Subcutaneous abdominal adipose tissue (tissue), 5 donors: ENCODE data around the gene TTLL11.
"Not testable (repeated sequence)": the region's sequence is repeated elsewhere in the genome, so short reads cannot be mapped to it uniquely, and the experiment has no call there.

Source experiments
- H3K27ac ChIP-seq: one replicate; pipeline ENCODE4 v1.7.0; 2013; ENCODE audit warnings: low read depth, mild to moderate bottlenecking, inconsistent platforms, low read length, moderate library complexity
- H3K27me3 ChIP-seq, 5 donors: one replicate each; pipeline ENCODE4 v1.7.0; 2013; ENCODE audit warnings: low read length in 5 of 5, inconsistent platforms in 1 of 5; ENCODE audit not compliant: control insufficient read depth in 5 of 5, insufficient read depth in 4 of 5
- H3K36me3 ChIP-seq, 5 donors: one replicate each; pipeline ENCODE4 v1.7.0; 2013; ENCODE audit warnings: low read length in 5 of 5; ENCODE audit not compliant: control insufficient read depth in 5 of 5, insufficient read depth in 5 of 5
- H3K4me1 ChIP-seq, 5 donors: one replicate each; pipeline ENCODE4 v1.7.0; 2013; ENCODE audit warnings: low read length in 5 of 5, mild to moderate bottlenecking in 3 of 5, moderate library complexity in 1 of 5; ENCODE audit not compliant: control insufficient read depth in 5 of 5, insufficient read depth in 5 of 5
- H3K4me3 ChIP-seq, 5 donors: one replicate each; pipeline ENCODE4 v1.7.0; 2013; ENCODE audit warnings: low read length in 5 of 5, low read depth in 1 of 5
- H3K9ac ChIP-seq, 5 donors: one replicate each; pipeline ENCODE4 v1.7.0; 2013; ENCODE audit warnings: low read length in 5 of 5, mild to moderate bottlenecking in 4 of 5, moderate library complexity in 3 of 5
- H3K9me3 ChIP-seq, 5 donors: one replicate each; pipeline ENCODE4 v1.7.0; 2013; ENCODE audit warnings: low read length in 5 of 5; ENCODE audit not compliant: control insufficient read depth in 5 of 5
- donor health status: healthy.
- donor health status: healthy.
- donor health status: healthy.
- donor health status: healthy.
- donor health status: healthy.

Gene TTLL11

DNA sequence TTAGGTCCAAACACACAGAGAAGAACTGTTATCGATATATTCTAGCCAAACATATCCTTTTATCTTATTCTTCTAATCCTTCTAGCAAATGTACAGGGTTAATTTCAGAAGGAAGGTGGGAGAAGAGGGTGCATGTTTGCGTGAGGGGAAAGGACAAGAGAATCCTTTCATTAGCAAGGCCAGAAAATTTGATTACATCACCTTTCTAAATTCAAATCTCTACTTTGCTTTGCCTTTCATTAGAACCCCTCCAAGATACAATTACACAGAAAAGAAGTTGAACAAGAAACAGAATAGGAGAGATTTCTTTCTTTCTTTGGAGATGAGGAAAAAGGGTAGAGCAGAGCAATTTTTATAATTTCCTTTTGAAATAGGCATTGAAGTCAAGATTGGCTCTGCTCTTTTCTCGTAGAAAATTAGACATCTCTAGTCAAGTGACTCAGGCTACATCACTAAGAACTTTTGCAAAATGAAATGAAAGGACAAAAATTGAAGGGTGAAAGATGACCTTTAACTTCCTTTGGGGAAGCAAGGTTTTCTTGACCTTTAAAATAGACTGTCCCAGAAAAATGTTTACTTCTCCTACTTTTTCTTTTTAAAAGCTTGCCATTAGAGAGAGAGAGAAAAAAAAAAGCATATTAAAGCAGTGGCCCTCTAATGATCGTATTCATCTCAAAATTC is 81.2 kb downstream of the TTLL11 start:
- Histone ChIP-seq H3K9ac (no peak overlapping the region), H3K36me3 (peaks cover 0 to 4% (median 0%) of the 10 kb centered on the region in 5 donors), H3K27me3 (no peaks in the 10 kb centered on the region), H3K27ac (no peak overlapping the region), H3K4me1 (peaks cover 0 to 30% (median 5%) of the 10 kb centered on the region in 5 donors), H3K9me3 (no peaks in the 10 kb centered on the region), H3K4me3 (no peak overlapping the region)

DNA sequence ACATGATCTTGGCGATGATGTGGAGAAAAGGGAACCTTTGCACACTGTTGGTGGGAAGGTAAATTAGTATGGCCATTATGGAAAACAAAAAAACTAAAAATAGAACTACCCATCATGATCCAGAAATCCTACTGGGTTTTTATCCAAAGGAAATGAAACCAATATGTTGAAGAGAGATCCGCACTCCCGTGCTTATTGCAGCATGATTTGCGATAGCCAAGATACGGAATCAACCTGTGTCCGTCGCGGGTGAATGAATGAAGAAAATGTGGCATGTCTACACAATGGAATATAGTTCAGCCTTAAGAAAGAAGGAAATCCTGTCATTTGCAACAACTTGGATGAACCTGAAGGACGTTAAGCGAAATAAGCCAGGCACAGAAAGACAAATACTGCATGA is 84.5 kb downstream of the TTLL11 start:
- no peaks in the 10 kb centered on the region for H3K27me3 ChIP-seq
- no peak overlapping the region for H3K27ac ChIP-seq
- no peak overlapping the region for H3K9ac ChIP-seq

DNA sequence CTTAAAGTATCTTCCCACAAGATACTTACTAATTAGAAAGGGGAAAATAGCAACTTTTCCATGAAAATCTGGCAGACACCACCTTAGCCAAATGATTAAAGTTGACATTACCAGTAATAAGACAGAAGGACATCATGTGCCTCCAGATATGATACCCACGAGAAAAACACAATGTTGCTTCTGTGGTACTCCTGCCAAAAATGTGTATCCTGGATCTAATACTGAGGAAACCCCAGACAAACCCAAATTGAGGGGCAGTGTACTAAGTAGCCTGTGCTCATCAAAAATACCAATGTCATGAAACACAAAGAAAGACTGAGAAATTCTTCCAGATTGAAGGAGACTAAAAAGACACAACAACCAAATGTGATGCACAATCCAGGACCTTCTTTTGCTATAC is 85.3 kb downstream of the TTLL11 start:
- no peaks in the 10 kb centered on the region for H3K27me3 ChIP-seq
- H3K9ac ChIP-seq = no peak overlapping the region
- no peak overlapping the region for H3K4me3 ChIP-seq
- peaks cover 0 to 3% (median 0%) of the 10 kb centered on the region in 5 donors for H3K36me3 ChIP-seq
- no peaks in the 10 kb centered on the region for H3K9me3 ChIP-seq
- peaks cover 0 to 5% (median 0%) of the 10 kb centered on the region in 5 donors for H3K4me1 ChIP-seq
- no peak overlapping the region for H3K27ac ChIP-seq

More for the DNA sequence above, 84.5 kb downstream of the TTLL11 start:
- H3K4me1 ChIP-seq = peaks cover 0 to 5% (median 0%) of the 10 kb centered on the region in 5 donors
- peaks cover 0 to 3% (median 0%) of the 10 kb centered on the region in 5 donors for H3K36me3 ChIP-seq
- no peaks in the 10 kb centered on the region for H3K9me3 ChIP-seq
- no peak overlapping the region for H3K4me3 ChIP-seq

DNA sequence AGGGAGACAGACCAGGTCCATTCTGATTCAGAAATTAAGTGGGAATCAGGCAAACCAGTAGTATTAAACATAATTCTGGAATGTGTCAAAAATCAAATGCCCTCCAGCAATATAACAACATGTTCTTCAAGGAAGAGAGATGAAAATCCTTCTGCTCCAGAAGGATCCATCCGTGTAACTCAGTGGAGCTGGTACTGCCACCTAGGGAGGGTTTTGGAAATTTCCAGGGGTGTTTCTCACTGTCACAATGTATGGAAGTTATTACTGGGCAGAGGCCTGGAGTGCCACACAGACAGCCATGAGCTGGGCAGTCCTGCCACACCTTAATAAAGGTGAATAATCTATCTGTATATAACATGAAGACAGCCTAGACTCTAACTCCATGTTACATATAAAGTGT is 87.5 kb downstream of the TTLL11 start:
- Histone ChIP-seq H3K27ac (no peak overlapping the region), H3K9me3 (no peaks in the 10 kb centered on the region), H3K36me3 (peaks cover 0 to 3% (median 0%) of the 10 kb centered on the region in 5 donors), H3K4me3 (no peak overlapping the region), H3K4me1 (peaks cover 0 to 8% (median 0%) of the 10 kb centered on the region in 5 donors), H3K27me3 (no peaks in the 10 kb centered on the region), H3K9ac (no peak overlapping the region)

DNA sequence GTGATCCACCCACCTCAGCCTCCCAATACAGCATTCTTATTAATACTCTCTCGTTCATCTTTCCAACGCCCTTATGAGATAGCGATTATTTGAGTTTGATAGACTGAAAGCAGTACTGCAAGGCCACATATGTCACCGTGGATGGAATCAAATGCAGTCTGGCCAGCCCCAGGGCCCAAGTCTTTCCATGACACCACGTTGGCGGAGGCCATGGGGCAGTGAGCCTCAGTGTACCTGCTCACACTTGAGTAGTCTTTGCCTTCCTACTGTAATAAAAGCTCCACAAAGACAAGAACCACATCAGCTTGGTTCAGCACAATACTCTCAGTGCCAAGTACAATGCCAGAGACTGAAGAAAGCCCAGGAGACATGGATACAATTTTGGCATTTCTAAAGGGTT is 88.5 kb downstream of the TTLL11 start:
- Histone ChIP-seq H3K4me1 (peaks cover 0 to 8% (median 0%) of the 10 kb centered on the region in 5 donors), H3K27ac (no peak overlapping the region), H3K27me3 (no peaks in the 10 kb centered on the region), H3K9me3 (no peaks in the 10 kb centered on the region), H3K9ac (no peak overlapping the region), H3K36me3 (no peaks in the 10 kb centered on the region), H3K4me3 (no peak overlapping the region)

DNA sequence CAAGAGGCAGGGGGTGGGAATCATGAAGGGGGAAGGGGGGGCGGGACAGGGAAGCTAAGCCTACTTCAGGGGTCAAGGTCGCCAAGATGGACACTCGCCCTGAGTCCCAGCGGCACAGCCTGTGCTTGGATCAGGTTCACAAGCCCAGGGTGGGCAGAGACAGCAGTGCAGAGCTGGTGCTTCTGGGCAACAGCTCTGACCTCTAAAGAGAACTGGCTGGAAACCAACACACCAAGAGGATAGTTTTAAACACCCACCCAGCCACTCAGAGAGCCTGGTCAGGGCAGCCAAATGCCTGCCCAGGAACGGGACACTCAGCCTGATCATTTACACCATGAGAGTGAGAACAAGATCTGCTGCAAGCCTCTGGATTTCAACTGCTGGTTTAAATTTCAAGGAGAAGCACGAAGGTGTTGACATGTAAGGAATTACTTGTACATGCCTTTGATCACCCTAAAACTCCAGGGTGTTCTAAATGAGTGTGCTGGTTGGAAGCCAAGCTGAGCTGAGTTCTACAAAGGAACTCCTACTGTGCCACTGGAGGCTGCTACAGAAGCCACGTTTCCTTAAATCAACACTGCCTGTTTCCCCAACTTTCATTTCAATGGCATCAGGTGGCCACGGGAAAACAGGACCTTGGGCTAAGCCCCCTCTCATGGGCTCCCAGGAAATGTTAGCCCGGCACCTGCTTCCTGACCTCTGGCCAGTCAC is 91.5 kb downstream of the TTLL11 start:
- H3K9me3 ChIP-seq = no peaks in the 10 kb centered on the region
- no peak overlapping the region for H3K27ac ChIP-seq
- H3K27me3 ChIP-seq = no peaks in the 10 kb centered on the region
- peak overlapping the region in 1 of 5 donors; percentile 2 for H3K9ac ChIP-seq
- no peaks in the 10 kb centered on the region for H3K36me3 ChIP-seq
- no peak overlapping the region for H3K4me3 ChIP-seq
- H3K4me1 ChIP-seq = peaks cover 0 to 12% (median 9%) of the 10 kb centered on the region in 5 donors

DNA sequence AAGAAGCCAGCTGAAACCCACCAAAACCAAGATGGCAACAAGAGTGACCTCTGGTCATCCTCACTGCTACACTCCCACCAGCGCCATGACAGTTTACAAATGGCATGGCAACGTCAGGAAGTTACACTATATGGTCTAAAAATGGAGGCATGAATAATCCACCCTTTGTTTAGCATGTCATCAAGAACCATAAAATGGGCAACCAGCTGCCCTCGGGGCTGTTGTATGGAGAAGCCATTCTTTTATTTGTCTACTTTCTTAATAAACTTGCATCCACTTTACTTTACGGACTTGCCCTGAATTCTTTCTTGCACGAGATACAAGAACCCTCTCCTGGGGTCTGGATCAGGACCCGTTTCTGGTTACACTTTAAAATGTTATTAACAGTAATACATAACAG is 92.6 kb downstream of the TTLL11 start:
- not testable (repeated sequence) for H3K9me3 ChIP-seq, H3K27ac ChIP-seq, H3K36me3 ChIP-seq, H3K27me3 ChIP-seq, H3K4me3 ChIP-seq, H3K9ac ChIP-seq
- peaks cover 0 to 12% (median 9%) of the 10 kb centered on the region in 5 donors for H3K4me1 ChIP-seq

DNA sequence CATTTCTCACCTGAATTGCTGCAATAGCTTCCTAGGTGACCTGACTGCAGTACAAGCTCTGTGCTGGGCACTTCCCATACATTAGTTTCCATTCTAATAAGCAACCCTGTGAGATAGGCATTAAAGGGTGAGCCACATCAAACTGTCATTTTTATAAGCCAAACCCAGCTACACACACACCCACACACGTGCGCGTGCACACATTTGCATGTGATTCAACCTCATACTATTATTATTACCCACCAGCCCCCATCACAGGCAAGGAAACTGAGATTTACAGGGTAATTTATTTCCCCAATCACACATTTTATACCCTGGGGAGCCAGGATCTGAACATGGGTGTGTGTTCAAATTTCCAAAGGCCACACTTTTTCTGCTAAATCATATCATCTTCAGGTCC is 93.6 kb downstream of the TTLL11 start:
- no peaks in the 10 kb centered on the region for H3K27me3 ChIP-seq

DNA sequence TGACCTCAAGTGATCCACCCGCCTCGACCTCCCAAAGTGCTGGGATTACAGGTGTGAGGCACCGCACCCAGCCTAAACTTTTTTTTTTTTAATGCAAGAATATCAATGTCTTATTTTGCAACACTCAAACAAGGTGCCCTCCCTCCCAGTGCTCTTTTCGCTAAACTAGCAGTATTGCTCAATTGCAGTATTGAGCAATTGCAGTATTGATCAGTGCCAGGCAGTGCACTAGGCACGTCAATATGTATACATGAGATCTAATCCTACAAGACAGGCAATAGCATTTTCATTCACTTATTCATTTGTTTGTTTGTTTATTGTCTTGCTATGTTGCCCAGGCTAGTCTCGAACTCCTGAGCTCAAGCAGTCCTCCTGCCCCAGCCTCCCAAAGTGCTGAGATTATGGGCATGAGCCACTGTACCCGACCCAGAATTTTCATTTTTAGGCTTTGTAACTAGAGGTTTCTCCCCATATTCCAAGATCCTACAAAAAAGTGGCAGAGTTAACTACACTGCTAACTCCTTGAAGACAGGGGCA is 94.5 kb downstream of the TTLL11 start:
- H3K4me1 ChIP-seq = peaks cover 0 to 12% (median 9%) of the 10 kb centered on the region in 5 donors
- H3K4me3 ChIP-seq = no peak overlapping the region
- H3K36me3 ChIP-seq = peaks cover 0 to 3% (median 0%) of the 10 kb centered on the region in 5 donors
- H3K9me3 ChIP-seq = no peaks in the 10 kb centered on the region
- H3K27ac ChIP-seq = no peak overlapping the region
- no peak overlapping the region for H3K9ac ChIP-seq
- no peaks in the 10 kb centered on the region for H3K27me3 ChIP-seq

More for the DNA sequence above, 93.6 kb downstream of the TTLL11 start:
- Histone ChIP-seq H3K27ac (no peak overlapping the region), H3K9me3 (no peaks in the 10 kb centered on the region), H3K4me3 (no peak overlapping the region), H3K36me3 (no peaks in the 10 kb centered on the region), H3K9ac (no peak overlapping the region), H3K4me1 (peaks cover 0 to 12% (median 9%) of the 10 kb centered on the region in 5 donors)

DNA sequence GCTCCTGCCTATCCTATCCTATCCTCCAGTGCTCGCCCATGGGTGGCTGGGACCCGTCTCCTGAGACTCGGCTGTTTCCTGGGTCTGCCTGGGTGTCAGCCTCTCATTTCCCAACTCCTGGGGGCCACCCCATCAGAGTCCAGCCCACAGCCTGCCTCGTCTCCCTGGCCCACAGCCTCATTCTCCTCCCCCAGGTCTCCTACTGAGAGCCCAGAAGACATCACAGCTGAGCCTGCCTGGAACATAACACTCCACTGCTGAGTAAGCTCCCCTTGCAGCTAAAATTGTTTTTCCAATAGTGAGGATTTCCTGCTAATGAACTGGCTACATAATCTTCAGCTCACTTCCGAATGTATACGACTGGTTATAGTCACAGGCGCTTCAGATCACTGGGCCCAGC is 95.3 kb downstream of the TTLL11 start:
- Histone ChIP-seq H3K36me3 (peaks cover 0 to 3% (median 0%) of the 10 kb centered on the region in 5 donors), H3K9ac (no peak overlapping the region), H3K27ac (no peak overlapping the region), H3K9me3 (no peaks in the 10 kb centered on the region), H3K27me3 (no peaks in the 10 kb centered on the region), H3K4me3 (no peak overlapping the region), H3K4me1 (peaks cover 0 to 12% (median 9%) of the 10 kb centered on the region in 5 donors)
